Gastroesophageal sphincter (tissue), 3 donors: Measurements from ENCODE around the gene DICER1.

Source experiments
- POLR2A ChIP-seq, 2 donors: fragments of 450-650 bp; IDR thresholded peaks; one replicate each; pipeline ENCODE4 v1.6.1; 2017; ENCODE audit warnings: antibody characterized with exemption in 2 of 2, mild to moderate bottlenecking in 2 of 2, moderate library complexity in 1 of 2
- TF ChIP-seq, protein P1 (sequence below), 4 experiments: fragments of 200-600 bp in 2 of 4; fragments of 450-650 bp in 2 of 4; sonication (generic) in 1 of 4; IDR thresholded peaks; one replicate each; pipeline ENCODE4 v1.5.1; 2017 to 2019; ENCODE audit warnings: antibody characterized with exemption in 4 of 4, mild to moderate bottlenecking in 2 of 4, moderate library complexity in 2 of 4

DNA sequence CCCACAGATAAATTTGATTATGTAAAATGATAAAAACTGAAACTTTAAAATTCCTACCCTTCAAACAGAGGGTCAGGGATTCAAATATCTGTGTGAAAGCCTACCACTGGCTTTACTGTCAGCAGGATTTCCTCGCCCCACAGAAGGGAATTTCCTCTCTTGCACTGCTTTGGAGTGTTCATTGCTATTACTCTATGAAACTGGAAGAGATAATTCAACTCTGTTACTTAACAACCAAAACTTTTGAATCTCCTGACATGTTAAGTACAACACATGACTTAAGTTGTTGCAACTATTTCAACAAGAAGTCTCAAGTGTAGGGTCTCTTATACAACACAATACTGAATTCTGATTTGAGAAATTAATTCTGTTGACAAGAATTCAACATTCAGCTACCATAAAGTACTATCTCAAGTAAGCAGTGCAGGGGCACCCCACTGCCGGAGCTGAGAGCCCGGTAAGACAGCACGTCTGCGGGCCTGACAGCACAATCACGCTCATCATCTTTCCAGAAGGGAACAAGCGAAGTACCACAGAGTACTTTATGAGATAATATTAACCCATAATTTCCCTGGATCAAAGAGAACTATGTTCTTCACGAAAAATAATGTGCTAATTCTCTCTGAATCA, 22.9 kb downstream of the DICER1 start:
- no peak for TF ChIP-seq POLR2A (IDR thresholded peaks at IDR 0.05)
- TF ChIP-seq, protein P1, sequence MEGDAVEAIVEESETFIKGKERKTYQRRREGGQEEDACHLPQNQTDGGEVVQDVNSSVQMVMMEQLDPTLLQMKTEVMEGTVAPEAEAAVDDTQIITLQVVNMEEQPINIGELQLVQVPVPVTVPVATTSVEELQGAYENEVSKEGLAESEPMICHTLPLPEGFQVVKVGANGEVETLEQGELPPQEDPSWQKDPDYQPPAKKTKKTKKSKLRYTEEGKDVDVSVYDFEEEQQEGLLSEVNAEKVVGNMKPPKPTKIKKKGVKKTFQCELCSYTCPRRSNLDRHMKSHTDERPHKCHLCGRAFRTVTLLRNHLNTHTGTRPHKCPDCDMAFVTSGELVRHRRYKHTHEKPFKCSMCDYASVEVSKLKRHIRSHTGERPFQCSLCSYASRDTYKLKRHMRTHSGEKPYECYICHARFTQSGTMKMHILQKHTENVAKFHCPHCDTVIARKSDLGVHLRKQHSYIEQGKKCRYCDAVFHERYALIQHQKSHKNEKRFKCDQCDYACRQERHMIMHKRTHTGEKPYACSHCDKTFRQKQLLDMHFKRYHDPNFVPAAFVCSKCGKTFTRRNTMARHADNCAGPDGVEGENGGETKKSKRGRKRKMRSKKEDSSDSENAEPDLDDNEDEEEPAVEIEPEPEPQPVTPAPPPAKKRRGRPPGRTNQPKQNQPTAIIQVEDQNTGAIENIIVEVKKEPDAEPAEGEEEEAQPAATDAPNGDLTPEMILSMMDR (IDR thresholded peaks at IDR 0.05), result no peak
